Measurements from ENCODE around the gene IFFO2. TPM values are rescaled to one million over a fixed set of nuclear protein-coding genes. Genes with fewer than 3 reads are reported as not detected.

IFFO2 gene
- total and polyA plus RNA-seq, 2 donors (not counting 1 experiment from before 2014, with no cell fraction given): 5.8 to 10.4 TPM

DNA sequence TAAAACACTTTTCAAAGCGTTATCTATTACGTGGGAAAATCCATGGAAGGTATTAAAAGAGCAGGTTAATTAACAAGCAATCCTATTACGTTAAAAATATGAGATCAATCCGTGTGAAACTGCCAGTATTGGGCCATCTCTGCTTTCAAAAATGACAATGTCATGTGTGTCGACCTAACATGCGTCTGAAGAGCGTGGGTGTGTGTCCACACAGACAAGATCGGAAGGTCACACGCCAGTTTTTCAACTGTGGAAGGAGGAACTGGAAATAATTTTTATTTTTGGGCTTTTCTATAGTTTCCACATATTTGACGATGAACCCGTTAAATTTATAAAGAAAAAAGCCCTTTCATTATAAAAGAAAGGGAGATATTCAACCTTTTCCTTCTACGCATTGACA lies 36.5 kb downstream of the IFFO2 start:
- H3K79me2 ChIP-seq (ENCODE audit: control insufficient read depth, insufficient read depth, low read length): peaks cover 19% of the 10 kb centered on the region
- H3K27me3 ChIP-seq (ENCODE audit: control insufficient read depth, insufficient read depth, low read length): no peaks in the 10 kb centered on the region
- peaks cover 23% of the 10 kb centered on the region for H3K4me1 ChIP-seq (ENCODE audit: control insufficient read depth, extremely low read depth, insufficient read depth, low read length)
- H3K9me3 ChIP-seq (ENCODE audit: control insufficient read depth, insufficient read depth, low read depth, low read length): no peaks in the 10 kb centered on the region
- TF ChIP-seq, protein P1, sequence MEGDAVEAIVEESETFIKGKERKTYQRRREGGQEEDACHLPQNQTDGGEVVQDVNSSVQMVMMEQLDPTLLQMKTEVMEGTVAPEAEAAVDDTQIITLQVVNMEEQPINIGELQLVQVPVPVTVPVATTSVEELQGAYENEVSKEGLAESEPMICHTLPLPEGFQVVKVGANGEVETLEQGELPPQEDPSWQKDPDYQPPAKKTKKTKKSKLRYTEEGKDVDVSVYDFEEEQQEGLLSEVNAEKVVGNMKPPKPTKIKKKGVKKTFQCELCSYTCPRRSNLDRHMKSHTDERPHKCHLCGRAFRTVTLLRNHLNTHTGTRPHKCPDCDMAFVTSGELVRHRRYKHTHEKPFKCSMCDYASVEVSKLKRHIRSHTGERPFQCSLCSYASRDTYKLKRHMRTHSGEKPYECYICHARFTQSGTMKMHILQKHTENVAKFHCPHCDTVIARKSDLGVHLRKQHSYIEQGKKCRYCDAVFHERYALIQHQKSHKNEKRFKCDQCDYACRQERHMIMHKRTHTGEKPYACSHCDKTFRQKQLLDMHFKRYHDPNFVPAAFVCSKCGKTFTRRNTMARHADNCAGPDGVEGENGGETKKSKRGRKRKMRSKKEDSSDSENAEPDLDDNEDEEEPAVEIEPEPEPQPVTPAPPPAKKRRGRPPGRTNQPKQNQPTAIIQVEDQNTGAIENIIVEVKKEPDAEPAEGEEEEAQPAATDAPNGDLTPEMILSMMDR (conservative IDR thresholded peaks at IDR 0.05 in 1 of 2, IDR thresholded peaks at IDR 0.05 in 1 of 2; ENCODE audit: low read depth in 1 of 2, low read length in 2 of 2): no peak
- TF ChIP-seq EZH2 (IDR thresholded peaks at IDR 0.05; ENCODE audit: low read length, missing control alignments): no peak
- no peak overlapping the region for H3K27ac ChIP-seq (ENCODE audit: insufficient read depth, low read length)
- H4K20me1 ChIP-seq (ENCODE audit: control insufficient read depth, extremely low read depth, insufficient read depth, low read length): no peaks in the 10 kb centered on the region
- H3K9ac ChIP-seq (ENCODE audit: insufficient read depth, low read length): no peak overlapping the region
- H3K4me2 ChIP-seq (ENCODE audit: extremely low read depth, insufficient read depth, low read length): no peak overlapping the region
- no peak overlapping the region for H2AFZ ChIP-seq (ENCODE audit: low read length)
- DNase-seq (ENCODE audit: low read depth in 2 of 2): no peak
- peaks cover 2% of the 10 kb centered on the region for H3K36me3 ChIP-seq (ENCODE audit: control insufficient read depth, insufficient read depth, low read length)
- H3K4me3 ChIP-seq (replicated peaks in 1 of 4; ENCODE audit: control extremely low read depth in 1 of 4, insufficient read depth in 1 of 4, low read depth in 3 of 4, low read length in 4 of 4): no peak overlapping the region

DNA sequence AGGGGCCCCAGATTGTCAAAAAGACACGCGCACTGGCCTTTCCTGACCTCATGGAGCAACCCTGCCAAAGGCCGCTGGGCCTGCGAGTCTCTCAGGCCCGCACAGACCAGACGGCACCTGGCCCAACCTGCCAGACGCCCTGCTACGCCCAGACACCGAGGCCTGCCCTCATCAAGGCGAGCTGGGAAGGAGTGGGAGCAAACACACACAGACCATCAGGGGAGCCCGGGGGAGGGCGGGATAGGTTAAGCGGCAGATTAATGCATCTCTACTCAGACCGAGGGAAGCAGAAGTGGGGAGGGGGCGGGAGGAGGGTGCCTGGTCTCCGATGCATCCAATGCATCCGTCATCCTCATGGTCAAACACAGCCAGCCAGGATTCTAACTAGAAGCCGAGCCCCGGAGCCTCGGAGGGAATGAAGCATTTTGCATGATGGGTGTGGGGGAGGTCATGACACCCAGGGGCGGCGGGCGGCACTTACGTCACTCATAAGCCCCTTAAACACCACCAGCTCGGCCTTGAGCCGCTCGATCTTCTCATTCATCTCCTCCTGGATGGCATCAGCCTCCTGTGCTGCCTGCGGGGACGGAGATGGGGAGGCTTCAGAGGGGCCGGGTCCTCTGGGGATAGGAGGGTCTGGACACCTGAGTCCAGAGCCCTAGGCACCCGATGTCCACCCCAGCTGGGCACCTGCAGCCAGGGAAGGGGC lies 37.1 kb downstream of the IFFO2 start:
- Histone ChIP-seq H3K9ac (ENCODE audit: insufficient read depth, low read length) (no peak overlapping the region), H3K4me1 (ENCODE audit: control insufficient read depth, extremely low read depth, insufficient read depth, low read length) (peaks cover 21% of the 10 kb centered on the region), H3K79me2 (ENCODE audit: control insufficient read depth, insufficient read depth, low read length) (peaks cover 15% of the 10 kb centered on the region), H3K36me3 (ENCODE audit: control insufficient read depth, insufficient read depth, low read length) (peaks cover 2% of the 10 kb centered on the region), H3K9me3 (ENCODE audit: control insufficient read depth, insufficient read depth, low read depth, low read length) (no peaks in the 10 kb centered on the region), H2AFZ (ENCODE audit: low read length) (no peak overlapping the region), H3K4me3 (replicated peaks in 1 of 4; ENCODE audit: control extremely low read depth in 1 of 4, insufficient read depth in 1 of 4, low read depth in 3 of 4, low read length in 4 of 4) (no peak overlapping the region), H4K20me1 (ENCODE audit: control insufficient read depth, extremely low read depth, insufficient read depth, low read length) (no peaks in the 10 kb centered on the region), H3K27ac (ENCODE audit: insufficient read depth, low read length) (no peak overlapping the region), H3K27me3 (ENCODE audit: control insufficient read depth, insufficient read depth, low read length) (no peaks in the 10 kb centered on the region), H3K4me2 (ENCODE audit: extremely low read depth, insufficient read depth, low read length) (no peak overlapping the region)
- no peak for DNase-seq (ENCODE audit: low read depth in 2 of 2)
- no peak for TF ChIP-seq EZH2 (IDR thresholded peaks at IDR 0.05; ENCODE audit: low read length, missing control alignments)

DNA sequence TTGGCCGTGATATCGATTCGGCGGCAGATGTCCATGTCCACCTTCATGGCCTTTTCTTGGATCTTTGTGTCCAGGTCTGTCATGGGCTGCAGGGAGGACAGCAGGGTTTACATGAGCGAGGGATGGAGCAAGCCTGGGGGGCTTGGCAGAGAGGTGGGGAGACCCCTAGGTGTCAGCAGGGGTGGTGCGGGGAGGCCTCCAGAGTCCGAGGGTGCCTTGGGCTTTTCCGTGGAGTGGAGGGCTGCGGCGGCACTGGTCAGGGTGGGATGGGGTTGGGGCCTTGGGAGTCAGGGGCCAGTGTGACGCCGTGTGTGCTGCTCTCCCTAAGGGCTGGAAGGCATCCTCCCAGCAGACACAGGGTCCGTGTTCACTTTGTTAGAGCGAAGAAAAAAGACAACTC lies 38.1 kb downstream of the IFFO2 start:
- no peak overlapping the region for H3K27ac ChIP-seq (ENCODE audit: insufficient read depth, low read length)
- H3K36me3 ChIP-seq (ENCODE audit: control insufficient read depth, insufficient read depth, low read length): peaks cover 2% of the 10 kb centered on the region
- H2AFZ ChIP-seq (ENCODE audit: low read length): no peak overlapping the region
- no peak overlapping the region for H3K4me3 ChIP-seq (replicated peaks in 1 of 4; ENCODE audit: control extremely low read depth in 1 of 4, insufficient read depth in 1 of 4, low read depth in 3 of 4, low read length in 4 of 4)
- H3K9ac ChIP-seq (ENCODE audit: insufficient read depth, low read length): no peak overlapping the region
- H3K4me1 ChIP-seq (ENCODE audit: control insufficient read depth, extremely low read depth, insufficient read depth, low read length): peaks cover 15% of the 10 kb centered on the region
- H3K4me2 ChIP-seq (ENCODE audit: extremely low read depth, insufficient read depth, low read length): no peak overlapping the region
- no peaks in the 10 kb centered on the region for H3K27me3 ChIP-seq (ENCODE audit: control insufficient read depth, insufficient read depth, low read length)
- no peak for DNase-seq (ENCODE audit: low read depth in 2 of 2)
- H4K20me1 ChIP-seq (ENCODE audit: control insufficient read depth, extremely low read depth, insufficient read depth, low read length): no peaks in the 10 kb centered on the region
- H3K79me2 ChIP-seq (ENCODE audit: control insufficient read depth, insufficient read depth, low read length): peaks cover 9% of the 10 kb centered on the region
- H3K9me3 ChIP-seq (ENCODE audit: control insufficient read depth, insufficient read depth, low read depth, low read length): no peaks in the 10 kb centered on the region
- TF ChIP-seq, protein P1 (conservative IDR thresholded peaks at IDR 0.05 in 1 of 2, IDR thresholded peaks at IDR 0.05 in 1 of 2; ENCODE audit: low read depth in 1 of 2, low read length in 2 of 2): no peak
- no peak for TF ChIP-seq EZH2 (IDR thresholded peaks at IDR 0.05; ENCODE audit: low read length, missing control alignments)
